Measurements from ENCODE around the gene STIP1.

STIP1 gene

DNA sequence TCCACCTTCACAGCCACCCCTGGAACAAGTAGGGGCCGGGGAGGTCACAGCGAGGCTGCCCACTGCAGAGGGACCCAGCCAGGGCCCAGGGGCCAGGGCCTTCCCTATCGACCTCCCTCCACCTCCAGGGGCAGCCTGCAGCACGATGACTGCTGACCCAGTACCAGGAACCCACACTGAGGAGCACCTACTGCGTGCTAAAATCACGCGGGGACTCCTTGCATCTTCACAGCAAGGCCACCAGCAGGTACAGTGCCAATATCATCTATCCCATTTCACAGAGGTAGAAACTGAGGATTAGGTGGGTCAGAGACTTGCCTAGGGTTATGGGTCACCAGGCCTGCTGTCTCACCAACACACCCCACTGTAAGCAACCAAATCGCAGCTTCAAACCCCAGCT is 34.6 kb upstream of the STIP1 start:
- Histone ChIP-seq H3K79me2 (ENCODE audit: insufficient read depth, low read length) (peaks cover 4% of the 10 kb centered on the region; the same call in 1 of the 2 replicates), H3K27ac (ENCODE audit: low read length) (no peak overlapping the region), H3K9ac (ENCODE audit: low read depth, low read length) (no peak overlapping the region), H3K9me3 (ENCODE audit: insufficient read depth, low read length, severe bottlenecking) (no peaks in the 10 kb centered on the region), H3K27me3 (ENCODE audit: insufficient read depth, low read length, poor library complexity) (no peaks in the 10 kb centered on the region), H2AFZ (ENCODE audit: low read depth, low read length) (no peak overlapping the region), H4K20me1 (ENCODE audit: insufficient read depth, low read length) (peaks cover 33% of the 10 kb centered on the region), H3K4me2 (ENCODE audit: insufficient read depth, low read length) (no peak overlapping the region), H3K36me3 (ENCODE audit: insufficient read depth, low read length) (peaks cover 9% of the 10 kb centered on the region; the same call in 1 of the 2 replicates), H3K4me1 (ENCODE audit: insufficient read depth, low read length) (peaks cover 8% of the 10 kb centered on the region), H3K4me3 (ENCODE audit: low read depth in 1 of 2, low read length in 2 of 2) (no peak overlapping the region)
- no peak for ATAC-seq (ENCODE audit: insufficient read depth, low read depth)
- no peak for TF ChIP-seq EZH2 (IDR thresholded peaks at IDR 0.05; ENCODE audit: borderline replicate concordance, low read depth, low read length, severe bottlenecking)
- TF ChIP-seq, protein P1, sequence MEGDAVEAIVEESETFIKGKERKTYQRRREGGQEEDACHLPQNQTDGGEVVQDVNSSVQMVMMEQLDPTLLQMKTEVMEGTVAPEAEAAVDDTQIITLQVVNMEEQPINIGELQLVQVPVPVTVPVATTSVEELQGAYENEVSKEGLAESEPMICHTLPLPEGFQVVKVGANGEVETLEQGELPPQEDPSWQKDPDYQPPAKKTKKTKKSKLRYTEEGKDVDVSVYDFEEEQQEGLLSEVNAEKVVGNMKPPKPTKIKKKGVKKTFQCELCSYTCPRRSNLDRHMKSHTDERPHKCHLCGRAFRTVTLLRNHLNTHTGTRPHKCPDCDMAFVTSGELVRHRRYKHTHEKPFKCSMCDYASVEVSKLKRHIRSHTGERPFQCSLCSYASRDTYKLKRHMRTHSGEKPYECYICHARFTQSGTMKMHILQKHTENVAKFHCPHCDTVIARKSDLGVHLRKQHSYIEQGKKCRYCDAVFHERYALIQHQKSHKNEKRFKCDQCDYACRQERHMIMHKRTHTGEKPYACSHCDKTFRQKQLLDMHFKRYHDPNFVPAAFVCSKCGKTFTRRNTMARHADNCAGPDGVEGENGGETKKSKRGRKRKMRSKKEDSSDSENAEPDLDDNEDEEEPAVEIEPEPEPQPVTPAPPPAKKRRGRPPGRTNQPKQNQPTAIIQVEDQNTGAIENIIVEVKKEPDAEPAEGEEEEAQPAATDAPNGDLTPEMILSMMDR (IDR thresholded peaks at IDR 0.05; ENCODE audit: borderline replicate concordance, extremely low read depth, low read length, poor library complexity, severe bottlenecking) = no peak
- no peak for DNase-seq

DNA sequence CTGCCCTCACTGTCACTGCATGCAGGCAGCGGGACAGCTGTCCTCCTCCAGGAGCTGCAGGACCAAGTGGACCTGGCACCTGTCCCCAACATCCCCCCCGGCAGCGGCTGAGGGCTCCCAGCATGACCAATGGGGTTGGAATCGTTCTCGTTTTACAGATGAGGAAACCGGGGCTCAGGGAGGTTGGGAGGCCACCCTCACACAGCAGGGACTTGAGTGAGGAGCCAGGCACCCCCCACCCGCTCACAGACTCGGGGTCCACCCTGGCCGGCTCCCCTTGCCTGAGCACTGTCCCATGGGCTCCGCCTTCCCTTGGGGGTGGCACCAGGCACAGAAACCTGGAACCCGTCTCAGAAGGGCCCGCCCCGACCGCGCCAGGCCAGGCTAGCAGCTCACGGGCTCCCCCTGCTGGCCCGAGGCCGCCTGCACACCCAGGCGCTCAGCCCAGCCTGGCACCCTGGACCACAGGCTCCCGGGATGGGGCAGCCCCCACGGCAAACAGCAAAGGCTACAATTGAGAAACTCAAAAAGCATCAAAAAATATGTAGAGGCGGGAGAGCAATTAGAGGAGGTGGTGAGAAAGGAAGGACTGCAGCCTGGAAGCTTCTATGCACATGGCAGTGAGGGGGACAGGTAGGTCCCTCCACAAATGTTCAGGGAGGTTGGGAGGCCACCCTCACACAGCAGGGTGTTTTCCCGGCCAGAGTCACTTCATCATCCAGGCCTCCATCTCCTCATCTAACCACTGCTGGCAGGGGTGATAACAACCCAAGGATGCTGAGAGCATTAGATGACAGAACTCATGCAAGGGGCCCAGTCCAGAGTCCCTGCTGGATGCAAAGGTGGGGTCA is 32.9 kb upstream of the STIP1 start:
- Histone ChIP-seq H3K4me3 (ENCODE audit: low read depth in 1 of 2, low read length in 2 of 2) (peak overlapping the region in 1 of 2 experiments; percentile 8; a peak in 1 of 4 replicates), H3K27ac (ENCODE audit: low read length) (no peak overlapping the region), H4K20me1 (ENCODE audit: insufficient read depth, low read length) (peaks cover 40% of the 10 kb centered on the region), H3K4me1 (ENCODE audit: insufficient read depth, low read length) (peaks cover 8% of the 10 kb centered on the region), H3K27me3 (ENCODE audit: insufficient read depth, low read length, poor library complexity) (no peaks in the 10 kb centered on the region), H3K36me3 (ENCODE audit: insufficient read depth, low read length) (peaks cover 9% of the 10 kb centered on the region; the same call in 1 of the 2 replicates), H3K9ac (ENCODE audit: low read depth, low read length) (peak overlapping the region; percentile 6; the same call in 1 of the 2 replicates), H3K79me2 (ENCODE audit: insufficient read depth, low read length) (no peaks in the 10 kb centered on the region), H2AFZ (ENCODE audit: low read depth, low read length) (peak overlapping the region; percentile 38), H3K4me2 (ENCODE audit: insufficient read depth, low read length) (peak overlapping the region; percentile 58), H3K9me3 (ENCODE audit: insufficient read depth, low read length, severe bottlenecking) (no peaks in the 10 kb centered on the region)
- peak; percentile 97 for ATAC-seq (ENCODE audit: insufficient read depth, low read depth)
- DNase-seq = peak; percentile 75
- TF ChIP-seq, protein P1 (IDR thresholded peaks at IDR 0.05; ENCODE audit: borderline replicate concordance, extremely low read depth, low read length, poor library complexity, severe bottlenecking) = peak; percentile 98
- no peak for TF ChIP-seq EZH2 (IDR thresholded peaks at IDR 0.05; ENCODE audit: borderline replicate concordance, low read depth, low read length, severe bottlenecking)

DNA sequence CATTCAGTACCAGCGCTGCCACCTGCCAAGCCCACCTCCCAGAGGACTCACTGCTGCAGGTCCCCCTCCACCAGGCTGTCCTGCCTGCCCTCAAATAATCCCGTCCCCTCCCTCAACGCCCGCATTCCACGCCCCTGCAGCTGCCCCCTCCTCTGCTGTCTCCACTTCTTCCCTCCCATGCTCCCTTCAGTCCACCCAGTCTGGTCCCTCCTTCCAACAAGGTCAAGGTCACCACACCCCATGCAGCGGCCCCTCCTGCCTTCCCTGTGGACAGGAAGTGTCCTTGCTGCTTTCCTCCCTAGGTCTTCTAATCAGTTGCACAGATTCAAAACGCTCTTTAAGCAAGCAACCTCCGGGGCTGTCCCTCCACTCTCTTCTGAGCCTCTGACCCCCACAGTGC is 32.2 kb upstream of the STIP1 start:
- TF ChIP-seq, protein P1 (IDR thresholded peaks at IDR 0.05; ENCODE audit: borderline replicate concordance, extremely low read depth, low read length, poor library complexity, severe bottlenecking) = no peak
- TF ChIP-seq EZH2 (IDR thresholded peaks at IDR 0.05; ENCODE audit: borderline replicate concordance, low read depth, low read length, severe bottlenecking) = no peak
- Histone ChIP-seq H3K27me3 (ENCODE audit: insufficient read depth, low read length, poor library complexity) (no peaks in the 10 kb centered on the region), H3K4me2 (ENCODE audit: insufficient read depth, low read length) (no peak overlapping the region), H3K9ac (ENCODE audit: low read depth, low read length) (no peak overlapping the region), H3K4me1 (ENCODE audit: insufficient read depth, low read length) (peaks cover 8% of the 10 kb centered on the region), H3K4me3 (ENCODE audit: low read depth in 1 of 2, low read length in 2 of 2) (no peak overlapping the region), H2AFZ (ENCODE audit: low read depth, low read length) (no peak overlapping the region), H3K79me2 (ENCODE audit: insufficient read depth, low read length) (no peaks in the 10 kb centered on the region; the same call in 1 of the 2 replicates), H3K9me3 (ENCODE audit: insufficient read depth, low read length, severe bottlenecking) (no peaks in the 10 kb centered on the region), H3K36me3 (ENCODE audit: insufficient read depth, low read length) (peaks cover 9% of the 10 kb centered on the region; the same call in 1 of the 2 replicates), H4K20me1 (ENCODE audit: insufficient read depth, low read length) (peaks cover 43% of the 10 kb centered on the region), H3K27ac (ENCODE audit: low read length) (no peak overlapping the region)
- no peak for ATAC-seq (ENCODE audit: insufficient read depth, low read depth)
- DNase-seq = no peak

Measured in DND-41 (cell line).